Neural progenitor cell (in vitro differentiated cells): ENCODE measurements around the gene S1PR4. TPM values are rescaled to one million over a fixed set of nuclear protein-coding genes. Genes with fewer than 3 reads are reported as not detected.

Experiments used
- DNase-seq: peaks from one replicate; pipeline ENCODE4 v3.0.0-alpha.2; 2016; ENCODE audit warnings: low spot score
- H2AFZ ChIP-seq: fragments of 200-600 bp; sonication (generic); replicated peaks from 2 replicates; pipeline ENCODE4 v1.6.1; 2016; ENCODE audit warnings: antibody characterized with exemption
- H3F3A ChIP-seq: fragments of 200-600 bp; sonication (generic); 2 replicates; pipeline ENCODE4 v1.6.1; 2016; ENCODE audit warnings: antibody characterized with exemption, low read depth
- H3K27ac ChIP-seq: fragments of 200-600 bp; sonication (generic); 2 replicates; pipeline ENCODE4 v1.5.1; 2016; ENCODE audit warnings: mild to moderate bottlenecking
- H3K27me3 ChIP-seq: fragments of 200-600 bp; sonication (generic); 2 replicates; pipeline ENCODE4 v1.6.1; 2016; ENCODE audit warnings: mild to moderate bottlenecking, moderate library complexity
- H3K36me3 ChIP-seq: fragments of 200-600 bp; sonication (generic); 2 replicates; pipeline ENCODE4 v1.5.1; 2016
- H3K4me1 ChIP-seq: fragments of 200-600 bp; sonication (generic); 2 replicates; pipeline ENCODE4 v1.6.1; 2016; ENCODE audit warnings: mixed run types
- H3K4me2 ChIP-seq: fragments of 200-600 bp; sonication (generic); 2 replicates; pipeline ENCODE4 v1.6.1; 2016
- H3K4me3 ChIP-seq: fragments of 200-600 bp; sonication (generic); 2 replicates; pipeline ENCODE4 v1.5.1; 2016
- H3K79me2 ChIP-seq: fragments of 200-600 bp; sonication (generic); 2 replicates; pipeline ENCODE4 v1.6.1; 2016; ENCODE audit warnings: low read depth
- H3K9ac ChIP-seq: fragments of 200-600 bp; sonication (generic); 2 replicates; pipeline ENCODE4 v1.6.1; 2016
- H3K9me3 ChIP-seq: fragments of 200-600 bp; sonication (generic); 2 replicates; pipeline ENCODE4 v1.5.1; 2016; ENCODE audit warnings: low read depth
- H4K20me1 ChIP-seq: fragments of 200-600 bp; sonication (generic); 2 replicates; pipeline ENCODE4 v1.6.1; 2016; ENCODE audit warnings: low read depth
- H3K27ac Mint-ChIP-seq: 3 replicates; pipeline ENCODE4 v1.8.0; 2021; ENCODE audit warnings: mixed read lengths
- H3K27me3 Mint-ChIP-seq: 2 replicates; pipeline ENCODE4 v1.8.0; 2022; ENCODE audit warnings: low read depth, mild to moderate bottlenecking, inconsistent platforms, moderate library complexity, mixed read lengths; ENCODE audit not compliant: insufficient read depth
- H3K36me3 Mint-ChIP-seq: 3 replicates; pipeline ENCODE4 v1.8.0; 2021; ENCODE audit warnings: mixed read lengths
- H3K4me1 Mint-ChIP-seq: 3 replicates; pipeline ENCODE4 v1.8.0; 2021; ENCODE audit warnings: mixed read lengths
- H3K4me3 Mint-ChIP-seq: 3 replicates; pipeline ENCODE4 v1.8.0; 2021; ENCODE audit warnings: mild to moderate bottlenecking, moderate library complexity, mixed read lengths
- H3K9me3 Mint-ChIP-seq: 3 replicates; pipeline ENCODE4 v1.8.0; 2020; ENCODE audit warnings: mixed read lengths
- EZH2 ChIP-seq: fragments of 200-600 bp; sonication (generic); IDR thresholded peaks from 2 replicates; pipeline ENCODE4 v1.6.1; 2017; ENCODE audit warnings: antibody characterized with exemption, mild to moderate bottlenecking, moderate library complexity
- EZH2phosphoT487 ChIP-seq: fragments of 200-600 bp; sonication (generic); IDR thresholded peaks from 2 replicates; pipeline ENCODE4 v1.6.1; 2017; ENCODE audit warnings: antibody characterized with exemption
- total RNA-seq: library from RNA; depleted of rRNA; stranded (reverse); fragments of >200 nt; gene quantifications from 2 replicates; pipeline ENCODE4 v1.2.3, GENCODE V29; 2015; ENCODE audit warnings: low replicate concordance
- TF ChIP-seq, protein P1 (sequence below): fragments of 200-600 bp; sonication (generic); IDR thresholded peaks from 2 replicates; pipeline ENCODE4 v1.5.1; 2017; ENCODE audit warnings: antibody characterized with exemption, mild to moderate bottlenecking

S1PR4 gene
- total RNA-seq, 1 donor from 2014 or later: not detected

DNA sequence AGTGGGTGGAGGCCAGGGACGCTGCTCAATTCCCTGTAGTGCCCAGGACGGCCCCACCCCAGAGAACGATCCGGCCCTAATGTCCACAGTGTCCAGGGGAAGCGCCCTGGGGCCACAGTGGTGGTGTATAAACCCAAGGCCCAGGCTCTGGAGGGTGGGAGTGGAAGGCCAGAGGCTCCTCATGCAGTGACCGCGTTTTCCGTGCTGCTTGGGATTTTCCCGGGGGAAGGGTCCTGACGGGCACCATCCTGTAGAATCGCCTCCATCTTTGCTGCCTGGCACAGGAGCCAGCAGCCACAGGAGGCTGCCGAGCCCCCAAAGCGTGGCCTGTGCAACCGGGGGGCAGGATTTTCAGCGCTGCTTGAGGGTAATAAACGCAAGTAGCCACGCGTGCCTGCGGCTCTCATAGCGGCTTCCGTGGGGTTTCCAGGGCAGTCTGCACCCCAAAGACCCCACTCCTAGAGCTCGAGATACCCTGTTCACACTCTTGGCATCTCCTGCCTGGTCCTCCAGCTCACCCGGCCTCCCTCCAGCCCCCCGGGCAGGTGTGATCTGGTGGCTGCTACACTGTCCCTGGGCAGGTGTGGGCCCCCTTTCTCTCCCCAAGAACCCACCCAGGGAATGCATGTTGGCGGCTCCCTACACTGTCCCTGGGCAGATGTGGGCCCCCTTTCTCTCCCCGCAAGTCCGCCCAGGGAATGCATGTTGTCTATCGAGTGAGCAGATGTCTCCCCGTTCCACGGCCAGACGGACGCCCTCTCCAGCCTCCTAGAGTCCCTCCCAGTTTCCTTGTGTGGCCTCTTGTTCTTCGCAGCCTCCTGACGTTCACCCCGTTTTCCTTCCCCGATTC, 9.3 kb downstream of the S1PR4 start:
- H4K20me1 ChIP-seq: peaks cover 51% of the 10 kb centered on the region
- H3K4me1 Mint-ChIP-seq: peaks cover 14% of the 10 kb centered on the region
- DNase-seq: no peak
- no peaks in the 10 kb centered on the region for H3K9me3 ChIP-seq
- H3K27me3 Mint-ChIP-seq: peaks cover 5% of the 10 kb centered on the region
- no peak overlapping the region for H3K4me3 ChIP-seq
- H3K79me2 ChIP-seq: peaks cover 56% of the 10 kb centered on the region
- peak overlapping the region; percentile 92 for H3K4me3 Mint-ChIP-seq
- H3F3A ChIP-seq: no peaks in the 10 kb centered on the region
- H3K27ac Mint-ChIP-seq: no peak overlapping the region
- H3K27me3 ChIP-seq: no peaks in the 10 kb centered on the region
- no peak for TF ChIP-seq EZH2
- TF ChIP-seq, protein P1, sequence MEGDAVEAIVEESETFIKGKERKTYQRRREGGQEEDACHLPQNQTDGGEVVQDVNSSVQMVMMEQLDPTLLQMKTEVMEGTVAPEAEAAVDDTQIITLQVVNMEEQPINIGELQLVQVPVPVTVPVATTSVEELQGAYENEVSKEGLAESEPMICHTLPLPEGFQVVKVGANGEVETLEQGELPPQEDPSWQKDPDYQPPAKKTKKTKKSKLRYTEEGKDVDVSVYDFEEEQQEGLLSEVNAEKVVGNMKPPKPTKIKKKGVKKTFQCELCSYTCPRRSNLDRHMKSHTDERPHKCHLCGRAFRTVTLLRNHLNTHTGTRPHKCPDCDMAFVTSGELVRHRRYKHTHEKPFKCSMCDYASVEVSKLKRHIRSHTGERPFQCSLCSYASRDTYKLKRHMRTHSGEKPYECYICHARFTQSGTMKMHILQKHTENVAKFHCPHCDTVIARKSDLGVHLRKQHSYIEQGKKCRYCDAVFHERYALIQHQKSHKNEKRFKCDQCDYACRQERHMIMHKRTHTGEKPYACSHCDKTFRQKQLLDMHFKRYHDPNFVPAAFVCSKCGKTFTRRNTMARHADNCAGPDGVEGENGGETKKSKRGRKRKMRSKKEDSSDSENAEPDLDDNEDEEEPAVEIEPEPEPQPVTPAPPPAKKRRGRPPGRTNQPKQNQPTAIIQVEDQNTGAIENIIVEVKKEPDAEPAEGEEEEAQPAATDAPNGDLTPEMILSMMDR: no peak
- TF ChIP-seq EZH2phosphoT487: no peak
- H3K4me2 ChIP-seq: peak overlapping the region; percentile 100
- no peaks in the 10 kb centered on the region for H3K36me3 ChIP-seq
- no peak overlapping the region for H3K27ac ChIP-seq
- H3K4me1 ChIP-seq: peaks cover 10% of the 10 kb centered on the region
- H2AFZ ChIP-seq: no peak overlapping the region
- no peaks in the 10 kb centered on the region for H3K36me3 Mint-ChIP-seq
- H3K9me3 Mint-ChIP-seq: no peaks in the 10 kb centered on the region
- H3K9ac ChIP-seq: peak overlapping the region; percentile 57

DNA sequence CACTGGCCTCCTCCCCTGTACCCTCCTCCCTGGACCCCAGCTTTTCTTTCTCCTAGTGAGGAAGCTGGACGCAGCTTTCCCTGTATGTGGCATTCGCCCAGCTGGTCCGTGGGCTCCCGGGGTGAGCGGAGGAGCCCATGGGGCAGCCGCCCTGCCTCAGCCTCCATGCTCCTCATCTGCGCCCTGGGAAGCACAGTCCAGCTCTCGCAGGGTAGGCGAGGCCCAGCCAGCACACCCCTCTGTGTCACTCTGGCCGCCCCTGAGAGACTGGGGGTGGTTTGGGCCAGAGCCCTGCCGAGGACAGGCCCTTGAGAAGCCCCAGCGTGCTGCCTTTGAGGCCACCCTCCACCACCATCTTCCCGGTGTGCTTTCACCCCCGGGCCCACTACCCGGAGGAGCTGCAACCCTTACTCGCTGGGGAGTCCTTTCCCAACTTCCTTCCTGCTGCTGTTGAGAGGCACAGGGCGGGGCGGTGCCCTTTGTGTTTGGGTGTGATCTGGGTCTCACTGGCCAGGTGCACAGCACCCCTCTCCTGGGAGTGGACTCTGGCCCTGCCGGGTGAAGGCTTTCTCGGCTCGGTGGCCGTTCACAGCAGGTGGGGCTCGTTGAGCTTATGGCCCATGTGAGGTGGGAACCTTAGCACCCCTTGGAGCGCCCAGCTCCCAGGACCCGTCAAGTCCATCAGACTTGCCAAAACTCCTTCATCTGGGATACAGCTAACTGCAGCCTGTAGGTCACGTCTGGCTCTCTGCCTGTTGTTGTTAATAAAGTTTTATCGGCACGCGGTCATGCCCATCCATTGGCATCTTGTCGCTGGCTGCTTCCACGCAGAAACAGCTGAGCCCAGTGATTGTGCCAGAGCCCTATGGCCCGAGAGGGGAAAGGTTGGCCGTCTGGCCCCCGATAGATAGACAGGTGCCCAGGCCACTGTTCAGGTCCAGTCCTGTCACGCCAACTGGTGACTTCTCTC, 10.3 kb downstream of the S1PR4 start:
- Histone ChIP-seq H4K20me1 (peaks cover 55% of the 10 kb centered on the region), H2AFZ (no peak overlapping the region), H3K27ac (no peak overlapping the region), H3K4me1 (peaks cover 10% of the 10 kb centered on the region), H3K79me2 (peaks cover 56% of the 10 kb centered on the region), H3K9ac (no peak overlapping the region), H3K9me3 (no peaks in the 10 kb centered on the region), H3F3A (no peaks in the 10 kb centered on the region), H3K27me3 (no peaks in the 10 kb centered on the region), H3K4me2 (no peak overlapping the region), H3K36me3 (no peaks in the 10 kb centered on the region), H3K4me3 (no peak overlapping the region)
- Mint-ChIP-seq H3K4me3 (peak overlapping the region; percentile 92), H3K4me1 (peaks cover 14% of the 10 kb centered on the region), H3K27ac (no peak overlapping the region), H3K9me3 (no peaks in the 10 kb centered on the region), H3K27me3 (peaks cover 5% of the 10 kb centered on the region), H3K36me3 (no peaks in the 10 kb centered on the region)
- TF ChIP-seq EZH2 (no peak), EZH2phosphoT487 (no peak)
- TF ChIP-seq, protein P1: no peak
- DNase-seq: no peak

DNA sequence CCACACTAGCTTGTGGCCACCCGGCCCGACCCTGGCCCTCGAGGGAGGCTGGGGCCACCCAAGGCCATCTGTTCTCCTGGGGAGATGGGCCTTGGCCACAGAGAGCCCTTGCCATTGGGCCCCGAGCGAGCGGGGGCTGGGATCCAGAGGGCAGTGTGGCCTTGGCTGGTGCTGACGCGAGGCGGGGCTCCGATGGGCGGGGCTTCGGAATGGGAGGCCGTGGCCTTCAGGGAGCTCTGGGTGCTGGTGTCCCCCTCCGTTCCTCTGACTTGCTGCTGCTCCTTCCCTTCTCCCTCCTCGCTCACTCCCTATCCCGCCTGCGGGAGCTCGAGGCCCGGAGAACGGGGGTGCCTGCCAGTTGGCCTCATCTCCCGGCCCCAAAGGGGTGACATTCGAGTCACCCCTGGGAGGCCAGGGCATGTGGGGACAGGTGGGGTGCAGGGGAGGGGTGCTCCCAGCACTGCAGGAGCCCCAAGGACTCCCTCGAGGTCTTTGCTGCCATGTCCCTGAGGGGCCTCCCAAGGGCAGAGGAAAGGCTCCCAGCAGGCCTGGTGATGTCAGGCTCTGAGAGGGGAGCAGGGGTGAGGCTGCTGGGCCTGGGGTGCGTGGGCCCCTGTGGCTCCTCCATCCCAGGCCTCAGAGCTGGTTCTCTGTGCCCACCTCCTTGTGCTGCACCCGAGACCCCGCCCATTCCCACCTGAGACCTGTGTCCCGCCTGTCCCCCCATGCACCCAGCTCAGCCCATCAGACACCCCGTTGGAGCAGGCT, 11.3 kb downstream of the S1PR4 start:
- no peak overlapping the region for H3K27ac ChIP-seq
- no peaks in the 10 kb centered on the region for H3K9me3 Mint-ChIP-seq
- no peak for DNase-seq

More for the DNA sequence above, 11.3 kb downstream of the S1PR4 start:
- Histone ChIP-seq H3F3A (no peaks in the 10 kb centered on the region), H3K27me3 (no peaks in the 10 kb centered on the region), H3K4me2 (no peak overlapping the region), H3K79me2 (peaks cover 56% of the 10 kb centered on the region), H3K4me3 (no peak overlapping the region), H3K9me3 (no peaks in the 10 kb centered on the region), H4K20me1 (peaks cover 56% of the 10 kb centered on the region), H2AFZ (no peak overlapping the region), H3K4me1 (peaks cover 10% of the 10 kb centered on the region), H3K36me3 (no peaks in the 10 kb centered on the region), H3K9ac (no peak overlapping the region)
- H3K27me3 Mint-ChIP-seq: no peaks in the 10 kb centered on the region
- H3K4me3 Mint-ChIP-seq: no peak overlapping the region
- H3K4me1 Mint-ChIP-seq: peaks cover 14% of the 10 kb centered on the region
- no peak overlapping the region for H3K27ac Mint-ChIP-seq
- peaks cover 5% of the 10 kb centered on the region for H3K36me3 Mint-ChIP-seq
- no peak for TF ChIP-seq EZH2phosphoT487
- TF ChIP-seq, protein P1: no peak
- no peak for TF ChIP-seq EZH2
